Retinal pigment epithelial cell (primary cell): ENCODE measurements around the gene PARN.

Experiments
- DNase-seq: peaks from one replicate; pipeline ENCODE4 v3.0.0-alpha.2; 2010; ENCODE audit warnings: low read depth
- H3K4me3 ChIP-seq: 2 replicates; pipeline ENCODE4 v1.5.1; 2011; ENCODE audit warnings: mild to moderate bottlenecking, low read length, control low read depth, moderate library complexity
- CTCF ChIP-seq: conservative IDR thresholded peaks from 2 replicates; pipeline ENCODE4 v1.5.1; 2011; ENCODE audit warnings: low read depth, low read length, control low read depth, inconsistent platforms

PARN gene

GRCh38 chr16:14389359-14389758 lies 240.7 kb downstream of the PARN start:
- no peak for TF ChIP-seq CTCF
- no peak overlapping the region for H3K4me3 ChIP-seq
- no peak for DNase-seq

GRCh38 chr16:14388243-14388642 lies 241.8 kb downstream of the PARN start:
- H3K4me3 ChIP-seq = no peak overlapping the region
- TF ChIP-seq CTCF = no peak
- DNase-seq = no peak

- H3K4me3 ChIP-seq = no peak overlapping the region
- no peak for TF ChIP-seq CTCF
- no peak for DNase-seq
Observed at GRCh38 chr16:14386115-14386514, 243.9 kb downstream of the PARN start.
